NOMO-1 treated with DMSO at 0.1 percent for 48 hours (cell line): ENCODE data around the gene MS4A15.
A peak's percentile ranks its signal among the peaks of the same experiment; 100 is the strongest.
"Not testable (repeated sequence)": the region's sequence is repeated elsewhere in the genome, so short reads cannot be mapped to it uniquely, and the experiment has no call there.

Experiments
- DNase-seq: peaks from one replicate; lab custom pipeline; 2025; ENCODE audit not compliant: unreplicated experiment; lab: John Stamatoyannopoulos, UW

The MS4A15 gene

DNA sequence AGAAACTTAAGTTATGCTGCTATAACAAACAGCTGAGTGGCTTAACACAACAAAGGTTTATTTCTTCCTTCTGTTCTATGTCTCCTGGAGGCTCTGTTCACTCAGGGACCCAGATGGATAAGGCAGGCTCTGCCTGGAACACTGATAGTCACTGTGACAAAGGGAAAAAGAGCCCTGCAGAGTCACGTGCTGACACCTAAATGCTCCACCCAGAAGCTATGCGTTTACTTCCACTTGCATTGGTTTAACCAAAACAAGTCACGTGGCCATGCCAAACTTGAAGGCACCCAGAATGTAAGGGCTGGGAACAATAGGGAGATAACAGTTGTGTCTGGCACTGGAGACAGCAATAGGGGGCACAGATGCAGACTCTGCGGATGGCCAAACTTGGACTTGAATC is 3.4 kb upstream of the MS4A15 start:
- DNase-seq, result no peak

DNA sequence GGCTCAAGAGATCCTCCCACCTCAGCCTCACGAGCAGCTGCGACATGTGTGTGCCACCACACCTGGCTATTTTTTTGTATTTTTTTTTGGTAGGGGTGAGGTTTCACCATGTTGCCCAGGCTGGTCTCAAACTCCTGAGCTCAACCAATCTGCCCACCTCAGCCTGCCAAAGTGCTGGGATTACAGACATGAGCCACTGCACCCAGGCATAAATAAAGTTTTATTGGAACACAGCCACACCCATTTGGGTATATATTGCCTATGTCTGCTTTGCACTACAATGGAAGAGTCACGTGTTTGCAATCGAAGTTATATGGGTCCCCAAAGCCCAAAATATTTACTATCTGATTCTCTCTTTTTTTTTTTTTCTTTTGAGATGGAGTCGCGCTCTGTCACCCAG is 1.8 kb upstream of the MS4A15 start:
- DNase-seq, result no peak

- DNase-seq, result no peak
These were observed 649 bp downstream of the MS4A15 start for GRCh38 chr11:60757231-60757800.

- not testable (repeated sequence) for DNase-seq
These were observed 2.0 kb downstream of the MS4A15 start for GRCh38 chr11:60758671-60759070.

- peak; percentile 32 for DNase-seq
These were observed 3.0 kb downstream of the MS4A15 start for GRCh38 chr11:60759438-60760225.

DNA sequence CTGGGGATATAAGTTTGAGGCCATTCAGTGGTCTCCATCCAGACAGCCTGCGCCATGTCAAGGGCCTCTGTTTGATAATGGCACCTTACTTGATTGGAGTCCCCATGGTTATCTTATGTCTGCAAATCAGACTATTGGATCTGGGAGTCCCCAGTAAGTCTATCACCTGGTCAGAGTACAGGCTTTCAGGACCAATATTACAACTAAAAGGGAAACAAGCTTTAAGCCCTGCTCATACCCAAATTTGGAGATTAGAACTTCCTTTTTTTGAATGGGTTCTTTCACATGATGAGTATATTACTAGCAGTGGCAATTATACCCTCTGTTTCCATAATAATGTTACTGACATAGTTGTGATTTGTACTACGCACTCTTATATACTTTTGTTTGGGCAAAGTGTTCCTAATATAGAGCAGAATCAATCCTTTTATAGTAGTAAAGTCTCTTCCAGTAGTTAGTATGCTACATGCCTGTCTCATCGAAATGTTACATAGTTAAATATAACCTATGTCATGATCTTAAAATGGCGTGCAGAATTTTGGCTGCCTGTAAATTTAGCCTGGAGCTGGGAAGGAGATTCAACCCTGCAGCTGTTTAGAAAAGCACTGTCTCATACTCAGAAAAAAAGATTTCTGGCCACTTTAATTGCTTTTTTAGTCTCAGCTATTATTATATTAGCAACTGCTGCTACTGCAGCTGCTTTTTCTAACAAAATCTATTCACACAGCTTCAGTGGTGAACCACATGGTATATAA is 4.9 kb downstream of the MS4A15 start:
- DNase-seq, result peak; percentile 37

DNA sequence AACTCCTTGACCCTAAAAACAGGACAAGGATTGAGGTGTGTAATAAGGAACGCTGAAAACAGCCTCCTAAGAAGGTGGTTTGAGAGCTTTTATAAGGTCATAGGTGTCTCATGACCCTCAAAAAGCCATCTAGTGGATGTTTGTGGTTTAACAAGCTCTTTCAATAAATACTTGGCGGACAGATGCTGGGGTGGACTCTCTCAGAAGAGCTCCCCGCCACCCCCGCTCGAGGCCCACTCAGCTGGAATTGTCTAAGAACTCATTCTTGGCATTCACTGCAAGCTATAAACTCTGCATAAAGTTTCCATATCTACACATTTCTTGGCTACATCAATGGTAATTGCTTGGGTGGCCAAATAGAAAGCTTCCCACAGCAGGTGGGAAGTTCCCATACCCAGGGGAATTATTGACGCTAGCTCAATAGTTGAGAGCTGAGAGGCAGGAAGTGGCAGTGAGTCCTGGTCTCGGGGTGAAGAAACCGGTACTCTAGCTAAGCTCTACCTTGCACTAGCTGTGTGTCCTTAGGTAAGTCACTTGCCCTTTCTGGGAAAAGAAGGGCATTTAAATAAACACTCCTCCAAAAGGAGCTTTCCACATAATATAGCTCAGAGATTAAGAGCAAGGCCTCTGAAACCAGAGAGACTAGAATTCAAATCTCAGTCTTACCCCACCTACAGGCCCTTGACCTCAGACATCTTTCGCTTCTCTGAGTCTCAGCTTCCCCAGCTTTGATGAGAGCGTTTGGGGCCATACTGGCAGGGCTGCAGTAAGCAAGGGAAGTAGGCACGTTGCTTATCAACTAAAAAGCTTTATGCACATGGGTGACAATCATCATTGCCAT is 6.4 kb downstream of the MS4A15 start:
- DNase-seq, result no peak

GRCh38 chr11:60763692-60764369 is 7.2 kb downstream of the MS4A15 start:
- DNase-seq, result no peak

DNA sequence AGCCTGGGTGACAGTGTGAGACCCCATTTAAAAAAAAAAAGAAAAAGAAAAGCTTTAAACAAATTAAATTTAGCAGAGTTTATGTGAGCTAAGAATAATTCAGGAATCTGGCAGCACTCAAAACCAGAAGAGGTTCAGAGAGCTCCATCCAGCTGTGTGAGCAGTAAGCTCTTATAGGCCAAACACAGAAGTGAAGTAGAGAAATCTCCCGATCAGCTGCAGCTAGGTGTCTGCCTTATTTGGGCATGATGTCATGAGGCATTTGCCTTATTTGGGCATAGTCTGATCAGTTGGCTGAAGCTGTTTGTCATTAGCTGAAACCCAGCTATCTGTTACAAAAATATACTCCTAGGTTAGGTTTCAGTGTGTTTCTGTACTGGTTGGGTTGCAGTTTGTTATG is 8.2 kb downstream of the MS4A15 start:
- DNase-seq, result no peak

DNA sequence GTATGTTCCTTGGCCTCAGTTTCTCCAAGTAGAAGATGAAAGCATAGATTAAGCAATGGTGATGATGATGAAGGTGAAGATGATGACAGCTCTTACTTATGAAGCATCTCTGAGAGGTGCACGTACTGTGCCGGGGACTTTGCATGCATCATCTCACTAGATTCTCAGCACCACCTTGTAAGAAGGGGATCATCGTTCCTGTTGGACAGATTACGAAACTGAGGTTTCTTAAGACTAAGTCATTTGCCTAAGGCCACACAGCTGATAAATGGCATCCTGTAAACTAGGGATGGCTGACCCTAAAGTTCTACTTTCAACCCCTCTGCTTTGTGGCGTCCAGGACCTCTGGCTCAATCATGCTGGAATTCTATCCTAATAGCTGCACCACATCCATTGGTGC is 8.7 kb downstream of the MS4A15 start:
- no peak for DNase-seq

- no peak for DNase-seq
These were observed 9.9 kb downstream of the MS4A15 start for GRCh38 chr11:60766547-60766946.

DNA sequence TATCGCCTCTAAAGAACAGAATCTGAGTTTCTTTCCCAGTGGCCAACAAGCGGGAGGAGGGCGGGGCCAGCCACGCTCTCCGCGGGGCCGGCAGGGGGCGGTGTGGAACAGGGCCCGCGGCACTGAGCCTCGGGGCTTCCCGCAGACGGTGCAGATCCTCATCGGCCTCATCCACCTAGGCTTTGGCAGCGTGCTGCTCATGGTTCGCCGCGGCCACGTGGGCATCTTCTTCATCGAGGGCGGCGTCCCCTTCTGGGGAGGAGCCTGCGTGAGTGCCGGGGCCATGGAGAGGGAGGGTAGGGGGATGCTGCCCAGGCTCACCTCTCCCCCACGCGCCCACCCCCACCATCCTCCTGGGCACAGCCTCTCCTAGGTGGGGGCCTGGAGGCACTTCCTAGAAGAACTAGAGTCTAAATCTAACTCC is 10.7 kb downstream of the MS4A15 start:
- no peak for DNase-seq

DNA sequence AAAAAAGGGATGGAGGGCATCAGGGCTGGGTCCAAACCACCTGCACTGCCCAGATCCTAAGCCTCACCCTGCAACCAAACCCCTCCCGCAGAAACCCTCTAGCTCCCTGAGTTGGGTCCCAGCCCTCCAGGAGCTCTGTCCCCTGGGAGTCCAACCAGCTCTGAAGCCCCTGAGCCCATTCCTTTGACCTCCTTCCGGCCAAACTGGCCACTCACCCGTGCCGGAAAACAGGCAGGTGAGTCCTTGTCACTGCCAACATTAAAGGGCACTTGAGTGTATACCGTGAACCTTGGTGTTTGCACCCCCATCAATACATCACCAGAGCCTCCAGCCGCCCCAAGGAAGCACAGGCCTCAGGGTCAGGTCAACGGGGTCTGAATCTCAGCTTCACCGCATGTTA is 11.5 kb downstream of the MS4A15 start:
- DNase-seq, result no peak

DNA sequence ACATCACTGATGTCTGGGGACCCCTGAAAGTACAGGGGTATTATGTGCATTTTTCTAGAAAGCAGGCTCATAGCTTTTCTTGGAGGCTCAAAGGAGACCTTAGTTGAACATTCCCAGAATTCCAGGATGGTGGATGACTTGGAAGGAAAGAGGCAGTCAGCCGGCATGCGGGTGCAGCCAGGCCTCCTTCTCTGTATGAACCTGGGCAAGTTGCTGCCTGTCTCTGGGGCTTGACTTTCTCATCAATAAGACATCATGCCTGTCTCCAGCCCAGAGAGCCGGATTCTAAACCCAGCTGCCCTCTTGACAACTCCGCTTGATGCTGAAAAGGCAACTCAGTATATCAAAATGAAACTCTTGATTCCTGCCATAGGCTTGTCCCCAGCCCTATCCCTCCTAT is 12.6 kb downstream of the MS4A15 start:
- DNase-seq, result no peak

GRCh38 chr11:60769811-60770210 is 13.1 kb downstream of the MS4A15 start:
- DNase-seq, result no peak

DNA sequence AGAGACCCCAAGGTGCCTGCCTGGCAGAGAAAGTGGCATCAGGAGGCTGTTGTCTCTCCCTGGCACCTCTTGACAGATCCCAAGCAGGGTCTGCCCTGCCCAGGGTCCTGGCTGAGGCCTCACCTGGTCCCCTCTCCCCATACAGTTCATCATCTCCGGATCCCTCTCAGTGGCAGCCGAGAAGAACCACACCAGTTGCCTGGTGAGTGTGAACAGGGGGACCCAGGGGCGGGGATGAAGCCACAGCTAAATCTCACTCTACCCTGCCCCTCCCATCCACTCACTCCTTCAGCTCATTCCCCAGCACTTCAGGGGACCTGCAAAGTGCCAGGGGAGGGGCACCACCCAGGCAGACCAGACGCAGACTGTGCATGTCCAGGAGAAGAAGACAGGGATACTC is 14.5 kb downstream of the MS4A15 start:
- no peak for DNase-seq

- no peak for DNase-seq
These were observed 15.3 kb downstream of the MS4A15 start for GRCh38 chr11:60771879-60772525.

DNA sequence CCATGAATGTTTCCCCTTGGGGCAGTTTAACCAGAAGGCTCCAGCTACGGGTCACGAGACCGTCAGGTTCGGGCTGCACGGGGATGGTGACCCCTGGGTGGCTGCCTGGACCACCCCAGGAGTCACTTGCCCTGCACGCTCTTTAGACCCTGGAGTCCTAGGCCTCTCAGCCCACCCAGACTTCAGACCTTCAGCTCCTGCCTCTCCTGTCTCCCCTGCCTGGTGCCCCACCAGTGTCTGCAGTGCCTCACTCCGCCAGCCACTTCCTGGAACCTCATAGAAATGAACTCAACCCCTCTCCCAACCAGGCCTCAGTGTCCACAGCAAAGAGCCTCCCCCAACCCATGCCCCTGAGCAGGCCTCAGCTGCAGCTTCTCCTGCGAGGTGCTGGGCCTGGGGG is 16.0 kb downstream of the MS4A15 start:
- DNase-seq, result no peak

- DNase-seq, result no peak
These were observed 18.1 kb downstream of the MS4A15 start for GRCh38 chr11:60774726-60775125.

DNA sequence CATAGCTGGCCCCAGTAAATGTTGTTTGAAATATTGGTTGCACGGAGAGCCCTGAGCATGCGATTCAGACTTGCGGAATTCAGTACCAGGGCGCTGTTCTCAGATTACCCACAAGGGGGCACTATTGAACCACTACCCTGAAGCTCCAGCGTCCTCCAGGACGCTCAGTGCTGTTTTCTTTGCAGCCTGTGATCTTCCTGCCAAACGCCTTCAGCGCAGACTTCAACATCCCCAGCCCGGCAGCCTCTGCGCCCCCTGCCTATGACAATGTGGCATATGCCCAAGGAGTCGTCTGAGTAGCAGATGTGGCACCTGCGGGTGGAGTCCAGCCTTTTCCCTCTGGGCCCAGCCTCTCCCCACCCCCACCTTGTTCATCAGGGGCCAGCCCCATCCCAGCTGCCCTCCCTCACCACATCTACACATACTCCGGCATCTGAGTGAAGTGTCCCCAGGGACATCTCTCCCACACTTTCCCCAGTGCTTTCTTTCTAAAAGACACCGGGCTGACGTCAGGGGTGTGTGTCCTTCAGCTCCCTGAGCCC is 18.8 kb downstream of the MS4A15 start:
- peak; percentile 83 for DNase-seq
